Lower lobe of right lung (tissue), 2 donors: Measurements from ENCODE around the gene SLC25A13. TPM values are rescaled to one million over a fixed set of nuclear protein-coding genes. Genes with fewer than 3 reads are reported as not detected.

Experiments
- ATAC-seq, 2 donors: fragments of 200-7000 bp; cut with Tn5 transposase; one replicate each; pipeline ENCODE4 v1.9.1; 2020 to 2022; ENCODE audit warnings: mild to moderate bottlenecking in 2 of 2, moderate library complexity in 2 of 2
- DNase-seq: peaks from one replicate; pipeline ENCODE4 v3.0.0-alpha.2; 2020
- H3K27ac ChIP-seq: fragments of 200-600 bp; one replicate; pipeline ENCODE4 v1.8.0; 2022
- H3K27me3 ChIP-seq: fragments of 200-600 bp; one replicate; pipeline ENCODE4 v1.8.0; 2022; ENCODE audit warnings: low read depth
- H3K36me3 ChIP-seq: fragments of 200-600 bp; one replicate; pipeline ENCODE4 v1.8.0; 2022; ENCODE audit warnings: mild to moderate bottlenecking
- H3K4me1 ChIP-seq: fragments of 200-600 bp; one replicate; pipeline ENCODE4 v1.8.0; 2022
- H3K4me3 ChIP-seq: fragments of 200-600 bp; one replicate; pipeline ENCODE4 v1.8.0; 2022; ENCODE audit warnings: mild to moderate bottlenecking
- H3K9me3 ChIP-seq: fragments of 200-600 bp; one replicate; pipeline ENCODE4 v1.8.0; 2022
- intact Hi-C: fragments of 100-400 bp; cut with DNase I; formaldehyde crosslinking; loops from one replicate; pipeline ENCODE4 v1.11.0; 2022
- total RNA-seq: library from RNA; stranded (reverse); fragmentation: NEBNext Ultra II Directional; extraction: Animal tissue kit (Norgen Biotek cat#: 25700); gene quantifications from one replicate; pipeline ENCODE4 v1.2.1, GENCODE V29; 2021
- TF ChIP-seq, protein P1 (sequence below): fragments of 200-600 bp; IDR thresholded peaks from one replicate; pipeline ENCODE4 v1.8.0; 2022; ENCODE audit warnings: antibody characterized with exemption, mild to moderate bottlenecking
- donor health status: DM: no; HTN: yes; CAD: no; lungs with severe emphysema.

The SLC25A13 gene
- total RNA-seq, 1 donor from 2014 or later: 24.8 TPM

DNA sequence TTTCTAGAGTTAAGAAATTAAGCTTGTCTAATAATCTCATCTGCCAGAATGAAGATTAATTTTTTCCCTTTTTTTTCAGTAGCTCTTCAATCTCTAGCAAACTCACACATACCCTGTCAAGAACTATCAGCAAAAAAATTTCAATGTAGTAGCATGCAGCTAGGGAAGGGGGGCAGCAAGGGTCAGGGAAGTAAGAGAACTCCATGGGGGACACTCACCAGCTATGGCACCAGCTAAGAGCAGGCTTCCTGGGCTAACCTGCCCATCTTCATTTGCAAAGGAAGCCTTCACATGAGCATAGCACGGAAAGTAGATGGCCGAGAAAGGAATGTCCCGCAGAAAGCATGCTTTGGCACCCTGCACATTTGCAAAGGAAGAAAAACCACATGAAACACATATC is 190.4 kb downstream of the SLC25A13 start:
- TF ChIP-seq, protein P1, sequence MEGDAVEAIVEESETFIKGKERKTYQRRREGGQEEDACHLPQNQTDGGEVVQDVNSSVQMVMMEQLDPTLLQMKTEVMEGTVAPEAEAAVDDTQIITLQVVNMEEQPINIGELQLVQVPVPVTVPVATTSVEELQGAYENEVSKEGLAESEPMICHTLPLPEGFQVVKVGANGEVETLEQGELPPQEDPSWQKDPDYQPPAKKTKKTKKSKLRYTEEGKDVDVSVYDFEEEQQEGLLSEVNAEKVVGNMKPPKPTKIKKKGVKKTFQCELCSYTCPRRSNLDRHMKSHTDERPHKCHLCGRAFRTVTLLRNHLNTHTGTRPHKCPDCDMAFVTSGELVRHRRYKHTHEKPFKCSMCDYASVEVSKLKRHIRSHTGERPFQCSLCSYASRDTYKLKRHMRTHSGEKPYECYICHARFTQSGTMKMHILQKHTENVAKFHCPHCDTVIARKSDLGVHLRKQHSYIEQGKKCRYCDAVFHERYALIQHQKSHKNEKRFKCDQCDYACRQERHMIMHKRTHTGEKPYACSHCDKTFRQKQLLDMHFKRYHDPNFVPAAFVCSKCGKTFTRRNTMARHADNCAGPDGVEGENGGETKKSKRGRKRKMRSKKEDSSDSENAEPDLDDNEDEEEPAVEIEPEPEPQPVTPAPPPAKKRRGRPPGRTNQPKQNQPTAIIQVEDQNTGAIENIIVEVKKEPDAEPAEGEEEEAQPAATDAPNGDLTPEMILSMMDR: no peak
- H3K27ac ChIP-seq: no peak overlapping the region
- H3K9me3 ChIP-seq: no peaks in the 10 kb centered on the region

DNA sequence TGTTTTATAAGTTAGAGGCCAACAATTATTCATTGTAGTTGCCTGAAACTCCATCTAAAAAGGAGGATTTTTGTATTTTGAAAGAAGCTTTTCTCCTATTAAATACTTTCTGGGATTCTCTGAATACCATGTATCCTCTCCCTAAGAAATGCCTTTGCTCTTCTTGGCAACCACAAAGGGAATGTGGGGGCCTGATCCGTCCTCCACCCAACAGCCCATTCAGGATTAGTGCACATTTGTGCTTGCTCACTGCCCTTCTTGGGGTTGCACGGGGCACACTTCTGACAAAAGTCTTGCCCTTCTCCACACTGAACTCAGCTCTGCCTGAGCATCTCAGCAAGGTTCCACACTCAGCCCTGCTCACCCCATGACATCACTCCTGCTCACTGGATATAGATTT is 194.2 kb downstream of the SLC25A13 start:
- Histone ChIP-seq H3K4me1 (no peaks in the 10 kb centered on the region), H3K27ac (no peak overlapping the region), H3K9me3 (no peaks in the 10 kb centered on the region), H3K27me3 (no peaks in the 10 kb centered on the region), H3K4me3 (no peak overlapping the region), H3K36me3 (peaks cover 40% of the 10 kb centered on the region)
- TF ChIP-seq, protein P1: no peak
- intact Hi-C loops: no loop called here
- DNase-seq: no peak
- no peak for ATAC-seq

More for the DNA sequence above, 190.4 kb downstream of the SLC25A13 start:
- H3K4me1 ChIP-seq: no peaks in the 10 kb centered on the region
- H3K27me3 ChIP-seq: no peaks in the 10 kb centered on the region
- no peak overlapping the region for H3K4me3 ChIP-seq
- peaks cover 40% of the 10 kb centered on the region for H3K36me3 ChIP-seq
- intact Hi-C loops: no loop called here
- DNase-seq (no peak), ATAC-seq (no peak)

DNA sequence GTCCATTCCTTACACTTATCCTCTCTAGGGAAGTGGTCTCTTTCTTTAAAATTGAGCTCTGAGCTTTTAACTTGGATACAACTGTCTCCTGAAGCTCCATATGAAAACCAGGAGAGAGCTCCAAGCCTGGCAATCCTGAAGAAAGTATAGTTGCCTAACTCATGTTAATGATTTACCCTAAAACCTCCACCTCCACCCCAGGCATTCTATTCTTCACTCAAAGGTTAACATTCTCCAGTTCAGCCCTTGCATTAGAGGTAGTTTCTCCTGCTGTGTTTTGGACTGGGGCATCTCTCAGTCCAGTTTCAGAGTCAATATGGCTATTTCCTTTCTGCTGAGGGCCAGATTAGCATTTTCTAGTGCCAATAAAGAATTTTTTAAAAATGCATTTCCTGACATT is 195.5 kb downstream of the SLC25A13 start:
- Histone ChIP-seq H3K36me3 (peaks cover 37% of the 10 kb centered on the region), H3K9me3 (no peaks in the 10 kb centered on the region), H3K27ac (no peak overlapping the region), H3K4me3 (no peak overlapping the region), H3K4me1 (no peaks in the 10 kb centered on the region), H3K27me3 (no peaks in the 10 kb centered on the region)
- no peak for DNase-seq
- no peak for ATAC-seq
- TF ChIP-seq, protein P1: no peak
- intact Hi-C loops: no loop called here

DNA sequence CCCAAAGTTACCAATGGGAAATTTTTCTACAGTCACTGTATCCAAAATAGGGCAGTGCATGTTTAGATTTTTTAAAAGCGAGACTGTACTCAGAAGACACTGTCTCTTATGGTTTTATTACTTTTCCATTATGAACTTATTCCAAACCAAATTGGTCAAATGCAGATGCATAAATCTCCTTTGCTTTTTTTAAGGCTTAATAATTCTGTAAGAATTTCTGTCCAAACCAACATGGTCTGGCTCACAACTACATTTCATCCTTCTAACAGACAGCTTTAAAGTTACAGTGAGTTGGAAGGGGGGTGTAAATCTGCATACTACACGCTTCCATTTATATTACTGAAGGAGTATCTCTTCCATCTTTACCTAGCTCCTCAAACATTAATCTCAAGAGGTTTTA is 199.2 kb downstream of the SLC25A13 start:
- no peak for ATAC-seq
- intact Hi-C loops: no loop called here

DNA sequence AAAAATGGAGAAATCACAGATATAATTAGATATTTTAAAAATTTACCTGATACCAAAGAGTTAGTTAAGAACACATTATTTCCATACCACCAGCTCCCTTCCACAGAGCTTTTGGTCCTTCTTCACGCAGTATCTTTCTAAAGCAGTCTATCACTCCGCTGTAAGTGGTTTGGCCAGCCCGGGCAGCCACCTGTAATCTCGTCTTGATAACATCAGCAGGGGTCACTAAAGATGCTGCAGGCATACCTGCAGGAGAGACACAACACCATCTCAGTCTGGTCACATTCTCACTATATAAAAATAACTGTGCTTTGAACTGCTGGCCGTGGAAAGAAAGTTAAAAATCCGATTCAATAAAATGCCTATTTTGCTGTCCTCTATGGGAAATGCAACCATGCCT is 200.1 kb downstream of the SLC25A13 start:
- peaks cover 35% of the 10 kb centered on the region for H3K36me3 ChIP-seq
- H3K4me3 ChIP-seq: no peak overlapping the region
- H3K27me3 ChIP-seq: no peaks in the 10 kb centered on the region
- H3K27ac ChIP-seq: no peak overlapping the region
- DNase-seq (no peak), ATAC-seq (no peak)
- no peaks in the 10 kb centered on the region for H3K9me3 ChIP-seq
- intact Hi-C loops: no loop called here
- TF ChIP-seq, protein P1: no peak
- H3K4me1 ChIP-seq: no peaks in the 10 kb centered on the region

More for the DNA sequence above, 199.2 kb downstream of the SLC25A13 start:
- TF ChIP-seq, protein P1: no peak
- H3K4me3 ChIP-seq: no peak overlapping the region
- no peaks in the 10 kb centered on the region for H3K9me3 ChIP-seq
- no peak overlapping the region for H3K27ac ChIP-seq
- H3K4me1 ChIP-seq: no peaks in the 10 kb centered on the region
- peaks cover 35% of the 10 kb centered on the region for H3K36me3 ChIP-seq
- no peaks in the 10 kb centered on the region for H3K27me3 ChIP-seq
- no peak for DNase-seq
